GM21447 (cell line): ENCODE data around the gene THSD7B.
"Not testable (repeated sequence)": the region's sequence is repeated elsewhere in the genome, so short reads cannot be mapped to it uniquely, and the experiment has no call there.

ENCODE experiments used
- ATAC-seq: cut with Tn5 transposase; IDR thresholded peaks from one replicate; pipeline ENCODE4 v1.9.1; 2021; ENCODE audit not compliant: unreplicated experiment

Gene THSD7B

DNA sequence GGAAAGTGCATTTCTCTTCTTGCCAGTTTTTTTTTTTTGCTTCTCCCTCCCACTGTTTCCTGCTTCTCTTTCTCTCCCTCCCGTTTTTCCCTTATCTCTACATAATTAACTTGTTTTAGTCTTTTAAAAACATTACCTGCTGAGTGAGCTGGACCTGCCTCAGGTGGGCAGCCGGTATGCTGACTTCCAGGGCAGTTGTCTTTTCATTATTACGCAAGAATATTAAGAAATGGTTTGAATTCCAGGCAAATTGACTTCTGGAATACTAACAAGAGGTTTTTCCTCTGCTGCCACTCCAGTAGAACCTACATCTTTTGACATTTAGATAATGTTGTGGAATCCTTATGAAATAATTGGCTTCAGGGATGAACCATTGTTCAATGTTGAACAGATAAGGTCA is 161.8 kb downstream of the THSD7B start:
- ATAC-seq, result no peak

GRCh38 chr2:136929531-136929930 is 164.2 kb downstream of the THSD7B start:
- ATAC-seq, result no peak

- ATAC-seq, result no peak
Observed at GRCh38 chr2:136932700-136933099, 167.4 kb downstream of the THSD7B start.

- ATAC-seq, result no peak
Observed at GRCh38 chr2:136935119-136935518, 169.8 kb downstream of the THSD7B start.

GRCh38 chr2:136956050-136956449 is 190.7 kb downstream of the THSD7B start:
- ATAC-seq, result no peak

DNA sequence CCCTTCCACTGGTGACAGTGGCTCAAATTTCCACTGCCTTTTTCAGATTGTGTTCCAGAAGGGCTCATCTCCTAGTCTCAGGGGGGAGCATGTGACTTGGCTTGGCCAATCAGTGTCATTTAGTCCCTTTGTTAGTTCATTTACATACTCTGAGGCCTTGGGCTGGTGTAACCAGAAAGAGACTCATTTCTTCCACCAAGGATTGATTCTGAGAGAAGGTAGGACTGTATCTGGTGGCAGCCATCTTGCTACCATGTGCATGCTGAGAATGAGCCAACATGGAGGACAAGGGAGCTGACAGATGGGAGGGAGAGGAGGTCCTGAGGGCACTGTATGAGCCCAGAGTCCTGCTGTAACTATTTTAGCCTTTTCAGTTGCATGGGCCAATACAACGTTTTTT is 191.7 kb downstream of the THSD7B start:
- no peak for ATAC-seq

GRCh38 chr2:136962105-136962725 is 196.9 kb downstream of the THSD7B start:
- no peak for ATAC-seq

- no peak for ATAC-seq
Observed at GRCh38 chr2:136966485-136966884, 201.1 kb downstream of the THSD7B start.

- no peak for ATAC-seq
Observed at GRCh38 chr2:136980303-136980702, 215.0 kb downstream of the THSD7B start.

- ATAC-seq, result not testable (repeated sequence)
Observed at GRCh38 chr2:136981689-136982088, 216.3 kb downstream of the THSD7B start.

DNA sequence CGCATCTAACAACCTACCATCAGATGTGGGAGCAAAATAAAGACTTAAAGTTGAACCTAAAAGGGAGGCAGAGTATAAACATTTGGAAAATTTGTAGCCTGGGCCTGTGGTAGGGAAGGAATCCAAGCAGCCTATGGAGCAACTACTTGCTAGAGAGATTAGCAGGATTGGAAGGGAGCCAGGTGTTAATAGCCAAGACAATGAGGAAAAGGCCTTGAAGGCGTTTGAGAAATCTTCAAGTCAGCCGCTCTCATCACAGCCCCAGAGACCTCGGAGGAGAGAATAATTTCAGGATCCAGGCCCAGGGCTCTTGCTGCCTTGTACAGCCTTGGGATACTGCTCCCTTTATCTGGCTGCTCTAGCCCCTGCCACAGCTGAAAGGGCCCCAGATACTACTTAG is 219.7 kb downstream of the THSD7B start:
- ATAC-seq, result no peak

DNA sequence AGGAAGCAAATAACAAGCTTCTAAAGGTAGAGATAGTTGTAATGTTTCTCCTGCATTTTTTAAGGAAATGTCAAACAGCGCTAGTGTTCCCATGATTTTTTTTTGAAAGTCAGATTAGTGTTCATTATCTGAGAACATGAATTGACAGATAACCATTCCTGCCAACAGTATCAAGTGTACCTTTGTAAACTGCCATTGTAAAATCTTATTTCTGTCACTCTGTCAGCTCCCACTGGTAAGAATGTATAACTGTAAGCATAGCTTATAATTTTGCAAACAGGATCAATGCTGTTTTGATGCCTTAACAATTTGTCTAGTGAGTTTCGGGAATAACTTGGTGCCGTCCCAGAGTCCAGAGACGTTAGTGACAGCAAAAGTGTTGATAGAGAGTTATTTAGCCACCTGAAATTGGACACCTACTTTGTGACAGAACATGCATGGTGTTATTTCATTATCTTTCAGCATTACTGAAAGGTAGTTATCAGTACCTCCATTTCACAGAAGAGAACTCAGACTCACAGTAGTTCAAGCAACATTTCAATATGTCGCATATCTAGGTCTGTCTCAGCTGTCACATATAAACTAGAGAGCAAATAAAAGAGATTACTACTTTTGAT is 221.4 kb downstream of the THSD7B start:
- no peak for ATAC-seq

- no peak for ATAC-seq
Observed at GRCh38 chr2:136990316-136990715, 225.0 kb downstream of the THSD7B start.

DNA sequence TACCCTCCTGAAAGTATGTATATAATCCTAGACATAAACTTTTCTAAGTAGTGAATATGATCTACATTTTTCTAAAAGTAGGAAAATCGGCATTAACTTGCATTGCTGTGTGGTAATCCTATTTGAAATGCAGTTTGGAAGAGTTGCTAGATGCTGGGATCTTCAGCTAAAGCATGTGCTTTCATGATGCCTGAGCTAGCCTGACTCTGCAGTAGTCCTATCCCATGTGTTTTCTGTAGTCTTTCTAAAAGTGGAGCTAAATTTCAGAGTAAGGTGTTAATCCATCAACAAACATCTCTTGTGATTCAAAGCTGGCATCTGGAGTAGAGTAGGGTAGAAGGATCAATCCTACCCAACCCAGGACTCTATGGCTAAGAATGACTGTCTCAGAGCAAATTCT is 229.4 kb downstream of the THSD7B start:
- no peak for ATAC-seq

- ATAC-seq, result no peak
Observed at GRCh38 chr2:136997557-136997956, 232.2 kb downstream of the THSD7B start.

- ATAC-seq, result no peak
Observed at GRCh38 chr2:137000811-137001210, 235.5 kb downstream of the THSD7B start.

DNA sequence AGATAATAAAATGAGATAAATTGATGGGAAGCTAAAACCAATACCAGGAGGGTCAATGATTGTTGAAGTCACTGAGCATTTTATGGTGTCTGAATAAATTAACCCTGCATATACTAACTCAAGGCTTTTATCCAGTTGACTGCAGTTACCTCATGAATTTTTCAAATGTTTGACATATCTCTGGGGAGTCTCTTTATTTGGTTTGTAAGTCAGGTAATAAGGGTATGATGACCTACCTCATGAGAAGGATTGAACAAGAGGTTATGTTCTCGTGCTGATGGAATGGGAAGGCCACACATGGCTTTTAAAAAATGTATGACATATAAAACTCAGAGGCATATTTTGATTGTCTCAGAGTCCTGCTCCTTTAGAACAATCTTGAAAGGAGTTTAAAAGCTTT is 237.6 kb downstream of the THSD7B start:
- ATAC-seq, result no peak

GRCh38 chr2:137005210-137005609 is 239.9 kb downstream of the THSD7B start:
- no peak for ATAC-seq

GRCh38 chr2:137007938-137008337 is 242.6 kb downstream of the THSD7B start:
- ATAC-seq, result no peak

GRCh38 chr2:137009953-137010352 is 244.6 kb downstream of the THSD7B start:
- no peak for ATAC-seq

GRCh38 chr2:137020452-137021196 is 255.3 kb downstream of the THSD7B start:
- ATAC-seq, result no peak

- no peak for ATAC-seq
Observed at GRCh38 chr2:137021763-137022162, 256.4 kb downstream of the THSD7B start.
